Tibial artery (tissue), 4 donors: Measurements from ENCODE around the gene TRAP1.

Experiments used
- DNase-seq, 2 donors: peaks; one replicate each; pipeline ENCODE4 v3.0.0-alpha.2; 2019
- H3K27ac ChIP-seq, 2 donors: fragments of 200-600 bp; sonication (generic) in 1 of 2; 1 replicate in 1 of 2; 2 replicates in 1 of 2; pipeline ENCODE4 v1.5.1; 2018 to 2019; ENCODE audit warnings: mild to moderate bottlenecking in 1 of 2
- H3K27me3 ChIP-seq, 2 donors: fragments of 200-600 bp; sonication (generic) in 1 of 2; one replicate each; pipeline versions ENCODE4 v1.5.1 to v1.6.0; 2016 to 2019
- H3K36me3 ChIP-seq, 3 donors: fragments of 200-600 bp; sonication (generic) in 2 of 3; one replicate each; pipeline ENCODE4 v1.5.1; 2016 to 2019; ENCODE audit warnings: mild to moderate bottlenecking in 2 of 3
- H3K4me1 ChIP-seq, 4 donors: fragments of 200-600 bp; sonication (generic) in 2 of 4; 1 replicate in 3 of 4; 2 replicates in 1 of 4; pipeline ENCODE4 v1.5.1; 2016 to 2019
- H3K4me3 ChIP-seq, 2 donors: fragments of 200-600 bp; sonication (generic) in 1 of 2; 1 replicate in 1 of 2; 2 replicates in 1 of 2; pipeline ENCODE4 v1.5.1; 2018 to 2019; ENCODE audit warnings: mild to moderate bottlenecking in 2 of 2
- H3K9me3 ChIP-seq, 3 donors: fragments of 200-600 bp; sonication (generic) in 1 of 3; one replicate each; pipeline ENCODE4 v1.5.1; 2016 to 2019
- CTCF ChIP-seq, 2 experiments: fragments of 200-600 bp in 1 of 2; fragments of 450-650 bp in 1 of 2; IDR thresholded peaks; one replicate each; pipeline ENCODE4 v1.5.1; 2017 to 2019; ENCODE audit warnings: antibody characterized with exemption in 2 of 2, mild to moderate bottlenecking in 1 of 2, moderate library complexity in 1 of 2
- intact Hi-C: fragments of 100-400 bp; cut with DNase I; formaldehyde crosslinking; loops from one replicate; pipeline ENCODE4 v1.15.0; 2023; ENCODE audit warnings: low total_unique reads

Gene TRAP1

GRCh38 chr16:3681206-3681605, 36.1 kb downstream of the TRAP1 start:
- peaks cover 55 to 97% (median 66%) of the 10 kb centered on the region in 3 donors for H3K36me3 ChIP-seq

GRCh38 chr16:3677994-3678393, 39.3 kb downstream of the TRAP1 start:
- no peak for DNase-seq
- no peak overlapping the region for H3K27ac ChIP-seq
- no peaks in the 10 kb centered on the region for H3K4me1 ChIP-seq
- H3K4me3 ChIP-seq, result no peak overlapping the region
- H3K27me3 ChIP-seq, result no peaks in the 10 kb centered on the region
- intact Hi-C loops, result no loop called here
- no peak for TF ChIP-seq CTCF (IDR thresholded peaks at IDR 0.05)
- no peaks in the 10 kb centered on the region for H3K9me3 ChIP-seq
- peaks cover 52 to 98% (median 74%) of the 10 kb centered on the region in 3 donors for H3K36me3 ChIP-seq

More at GRCh38 chr16:3681206-3681605, 36.1 kb downstream of the TRAP1 start:
- no peak for TF ChIP-seq CTCF (IDR thresholded peaks at IDR 0.05)
- H3K27ac ChIP-seq, result no peak overlapping the region
- DNase-seq, result no peak
- intact Hi-C loops, result no loop called here
- H3K4me1 ChIP-seq, result no peaks in the 10 kb centered on the region
- no peaks in the 10 kb centered on the region for H3K27me3 ChIP-seq
- no peak overlapping the region for H3K4me3 ChIP-seq
- H3K9me3 ChIP-seq, result no peaks in the 10 kb centered on the region

GRCh38 chr16:3675601-3676130, 41.7 kb downstream of the TRAP1 start:
- no peak for TF ChIP-seq CTCF (IDR thresholded peaks at IDR 0.05)
- Histone ChIP-seq H3K36me3 (peaks cover 48 to 100% (median 82%) of the 10 kb centered on the region in 3 donors), H3K4me3 (no peak overlapping the region), H3K27me3 (no peaks in the 10 kb centered on the region), H3K9me3 (no peaks in the 10 kb centered on the region), H3K4me1 (no peaks in the 10 kb centered on the region), H3K27ac (no peak overlapping the region)
- intact Hi-C loops, result no loop called here
- no peak for DNase-seq

GRCh38 chr16:3674513-3675295, 42.6 kb downstream of the TRAP1 start:
- Histone ChIP-seq H3K36me3 (peaks cover 41 to 95% (median 77%) of the 10 kb centered on the region in 3 donors), H3K4me1 (no peaks in the 10 kb centered on the region), H3K4me3 (no peak overlapping the region), H3K9me3 (no peaks in the 10 kb centered on the region), H3K27me3 (no peaks in the 10 kb centered on the region), H3K27ac (no peak overlapping the region)
- DNase-seq, result no peak
- intact Hi-C loops, result no loop called here
- no peak for TF ChIP-seq CTCF (IDR thresholded peaks at IDR 0.05)

- intact Hi-C loops, result no loop called here
- Histone ChIP-seq H3K9me3 (no peaks in the 10 kb centered on the region), H3K4me1 (no peaks in the 10 kb centered on the region), H3K27me3 (no peaks in the 10 kb centered on the region), H3K4me3 (no peak overlapping the region), H3K36me3 (peaks cover 34 to 92% (median 76%) of the 10 kb centered on the region in 3 donors), H3K27ac (no peak overlapping the region)
- DNase-seq, result no peak
- TF ChIP-seq CTCF (IDR thresholded peaks at IDR 0.05), result no peak
These were observed 43.5 kb downstream of the TRAP1 start for GRCh38 chr16:3673676-3674377.
